GM12891 (cell line): ENCODE measurements around the gene RCBTB1.

Experiments
- DNase-seq: peaks from one replicate; pipeline ENCODE4 v3.0.0; 2011; ENCODE audit warnings: low spot score; ENCODE audit not compliant: insufficient read length
- FAIRE-seq: peaks from 2 replicates; lab custom pipeline; 2011; peaks lifted over from hg19 to GRCh38; lab: Jason Lieb, UNC
- PAX5 ChIP-seq: IDR thresholded peaks from 2 replicates; pipeline ENCODE4 v1.6.1; 2011; ENCODE audit warnings: low read length, moderate library complexity, mild to moderate bottlenecking; ENCODE audit not compliant: insufficient read depth, severe bottlenecking
- POLR2A ChIP-seq: IDR thresholded peaks from 2 replicates; pipeline ENCODE4 v1.6.1; 2011; ENCODE audit warnings: low read depth, low read length, control low read depth
- POLR2AphosphoS5 ChIP-seq: IDR thresholded peaks from 2 replicates; pipeline ENCODE4 v1.6.1; 2011; ENCODE audit warnings: low read depth, low read length, control low read depth
- POU2F2 ChIP-seq: IDR thresholded peaks from 2 replicates; pipeline ENCODE4 v1.6.1; 2011; ENCODE audit warnings: low read depth, mild to moderate bottlenecking, control low read depth, low read length, moderate library complexity
- SPI1 ChIP-seq: IDR thresholded peaks from 2 replicates; pipeline ENCODE4 v1.6.1; 2011; ENCODE audit warnings: low read depth, low read length, control low read depth
- TAF1 ChIP-seq: IDR thresholded peaks from 2 replicates; pipeline ENCODE4 v1.6.1; 2011; ENCODE audit warnings: low read depth, low read length, control low read depth

The RCBTB1 gene

DNA sequence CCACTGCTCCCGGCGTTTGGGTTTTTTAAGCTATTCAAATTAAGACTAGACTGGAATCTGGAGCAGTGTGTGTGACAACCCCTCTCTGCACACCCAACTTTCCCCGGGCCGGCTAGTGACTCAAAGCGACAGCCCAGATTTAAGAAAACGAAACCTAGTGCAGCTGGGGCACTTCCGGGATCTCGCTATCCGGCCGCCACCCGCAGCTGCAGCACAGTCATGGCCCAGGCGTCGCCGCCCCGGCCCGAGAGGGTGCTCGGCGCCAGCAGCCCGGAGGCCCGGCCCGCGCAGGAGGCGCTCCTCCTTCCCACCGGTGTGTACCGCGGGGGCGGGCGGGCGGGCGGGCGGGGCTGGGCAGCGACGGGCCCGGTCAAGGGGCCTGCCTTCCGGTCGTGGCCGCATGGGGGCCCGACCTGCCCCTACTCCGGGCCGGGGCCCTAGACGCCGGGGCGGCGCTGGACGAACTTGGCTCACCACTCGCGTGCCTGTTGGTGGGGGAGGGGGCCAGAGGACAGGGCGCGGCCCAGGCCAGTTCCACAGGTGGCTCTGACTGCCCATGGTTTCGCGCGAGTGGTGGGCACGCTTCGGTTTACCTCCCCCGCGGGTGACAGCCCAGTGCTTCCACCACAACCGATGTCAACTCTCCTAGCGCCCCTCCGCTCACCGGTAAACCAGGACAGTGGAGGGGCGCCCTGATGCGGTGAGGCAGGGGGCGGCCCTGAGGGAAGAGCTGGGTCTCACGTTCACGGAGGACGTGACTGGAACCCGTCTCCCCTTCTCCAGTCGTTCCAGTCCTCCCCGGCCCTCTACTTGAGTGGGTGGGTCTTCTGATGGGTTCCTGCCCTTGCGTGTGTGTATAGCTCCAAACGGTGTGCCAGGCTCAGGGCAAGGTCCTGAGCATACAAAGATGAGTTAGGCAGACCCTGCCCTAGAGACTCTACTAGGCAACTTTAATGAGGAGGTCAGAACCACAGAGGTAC is 89.3 kb downstream of the RCBTB1 start, which contains the start of gene PHF11:
TSS of gene PHF11 (plus strand) at position 171 of the 980 bp plus-strand sequence. CDS start at position 220, 49 bp downstream.
- DNase-seq = peak; percentile 76
- TF ChIP-seq POLR2A (peak; percentile 81), PAX5 (no peak), SPI1 (0 out of 2 replicates have a peak, but pooled peaks have one; percentile 8), TAF1 (peak; percentile 67), POLR2AphosphoS5 (peak; percentile 38; the same call in 1 of the 2 replicates), POU2F2 (0 out of 2 replicates have a peak, but pooled peaks have one; percentile 11)
- peak; percentile 96 for FAIRE-seq

DNA sequence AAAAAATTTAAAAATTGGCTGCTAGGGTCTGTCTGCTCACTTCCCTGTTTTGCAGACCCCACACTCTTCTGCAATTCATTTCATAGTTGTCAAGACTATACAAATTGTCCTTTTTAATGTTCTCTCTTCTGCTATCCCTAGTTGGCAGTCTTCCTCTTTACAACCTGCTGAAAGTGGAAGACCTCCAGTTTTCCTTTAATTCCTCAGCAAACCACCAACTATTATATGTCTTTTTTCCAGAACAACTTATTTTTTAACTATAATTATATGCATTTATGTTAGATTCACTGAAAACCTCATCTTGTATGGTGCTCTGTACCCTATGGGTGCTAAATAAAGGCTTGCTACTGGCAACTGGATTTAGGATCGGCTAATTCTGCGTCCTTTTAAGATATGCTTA is 90.7 kb downstream of the RCBTB1 start:
- FAIRE-seq = no peak
- TF ChIP-seq POU2F2 (no peak), PAX5 (no peak), TAF1 (no peak), POLR2A (no peak), SPI1 (no peak), POLR2AphosphoS5 (no peak)
- no peak for DNase-seq

DNA sequence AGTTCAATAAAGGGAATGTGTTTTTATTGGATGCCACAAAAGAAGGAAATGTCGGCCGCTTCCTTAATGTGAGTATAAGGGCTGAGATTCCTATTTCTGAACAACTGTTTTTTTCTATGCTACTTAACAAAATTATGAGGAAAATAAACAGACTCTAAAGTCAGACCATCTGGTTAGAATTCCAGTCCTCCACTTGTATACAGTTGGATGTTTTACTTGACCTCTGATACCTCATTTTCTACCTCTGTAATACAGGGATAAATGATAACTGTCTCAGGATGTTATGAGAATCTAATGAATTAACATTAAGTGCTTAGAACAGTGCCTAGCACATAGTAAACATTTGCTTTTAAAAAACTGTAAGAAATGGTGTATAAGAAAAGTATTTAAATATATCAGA is 96.8 kb downstream of the RCBTB1 start:
- FAIRE-seq = no peak

More for the DNA sequence above, 96.8 kb downstream of the RCBTB1 start:
- TF ChIP-seq SPI1 (no peak), PAX5 (no peak), POLR2AphosphoS5 (no peak), TAF1 (no peak), POLR2A (no peak), POU2F2 (no peak)
- no peak for DNase-seq
